ENCODE results near the gene DNAJB12. TPM values are rescaled to one million over a fixed set of nuclear protein-coding genes. Genes with fewer than 3 reads are reported as not detected.
"Not testable (repeated sequence)": the region's sequence is repeated elsewhere in the genome, so short reads cannot be mapped to it uniquely, and the experiment has no call there.

Gene DNAJB12
- total RNA-seq, 2 experiments from 2014 or later = 18.9 to 19.8 TPM

- Mint-ChIP-seq H3K27me3 (peaks cover 5% of the 10 kb centered on the region), H3K9me3 (peaks cover 5% of the 10 kb centered on the region), H3K27ac (peak overlapping the region; percentile 99), H3K4me3 (peak overlapping the region; percentile 57), H3K4me1 (ENCODE audit: low read depth) (peaks cover 73% of the 10 kb centered on the region), H3K36me3 (peaks cover 26% of the 10 kb centered on the region)
- DNase-seq = no peak
- ChIA-PET CTCF (interaction anchor here (0.7 to 8.9 kb wide), 6 partner anchors 9 to 281 kb away, joined by 3 to 100 read pairs (median 3); partner anchors contain the start of gene DDIT4), POLR2A (interaction anchor here (0.6 to 12.2 kb wide), 9 partner anchors 11 to 817 kb away, joined by 3 to 240 read pairs (median 10); partner anchors contain the start of gene DDIT4)
- intact Hi-C loops (cut with micrococcal nuclease) = loop anchor here (5.0 to 10.0 kb wide), 3 partner anchors 223 to 605 kb away; partner anchors contain the start of gene CHST3
Measured at GRCh38 chr10:72330069-72330426, 24.7 kb downstream of the DNAJB12 start.

DNA sequence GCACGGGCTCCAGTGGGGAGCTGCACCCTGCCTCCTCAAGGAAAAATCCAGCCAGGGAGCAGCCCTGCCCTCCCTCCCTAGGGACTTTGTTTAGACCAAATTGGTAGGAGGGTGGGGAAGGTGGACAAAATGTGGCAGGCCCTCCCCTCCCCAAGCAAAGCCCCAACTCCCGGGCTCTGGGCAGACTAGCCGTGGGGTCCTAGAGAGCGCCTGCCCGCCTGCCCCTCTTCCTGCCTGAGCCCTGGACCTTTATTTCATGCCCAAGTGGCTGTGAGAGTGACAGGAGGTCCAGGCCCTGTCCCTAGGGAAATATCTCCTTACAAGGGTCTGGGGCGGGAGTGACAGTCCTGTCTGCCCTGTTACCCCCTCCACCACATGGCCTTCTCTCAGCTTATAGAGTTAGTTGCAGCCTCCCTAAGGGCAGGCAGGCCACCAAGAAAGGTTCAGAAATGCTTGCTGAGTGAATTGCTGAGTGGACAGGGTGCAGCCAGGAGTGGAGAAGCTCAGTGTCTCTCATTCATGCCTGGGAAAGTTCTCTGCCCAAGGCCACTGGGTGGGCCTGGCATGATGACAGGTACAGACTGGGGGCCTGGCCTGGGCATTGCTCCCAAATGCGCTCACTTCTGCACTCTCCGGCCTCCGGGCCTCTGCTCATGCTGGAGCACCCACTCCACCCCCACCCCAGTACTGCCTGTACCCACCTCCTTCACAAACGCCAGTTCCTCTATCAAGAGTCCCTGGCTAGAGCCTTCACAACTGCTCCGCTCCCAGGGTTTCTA lies 25.2 kb downstream of the DNAJB12 start:
- CTCF ChIA-PET = interaction anchor here (0.7 to 8.9 kb wide), 6 partner anchors 9 to 281 kb away, joined by 3 to 100 read pairs (median 4); partner anchors contain the start of gene DDIT4
- Mint-ChIP-seq H3K4me1 (ENCODE audit: low read depth) (peaks cover 73% of the 10 kb centered on the region), H3K36me3 (peaks cover 24% of the 10 kb centered on the region), H3K4me3 (peak overlapping the region; percentile 100), H3K27me3 (peaks cover 5% of the 10 kb centered on the region), H3K27ac (peak overlapping the region; percentile 99), H3K9me3 (peaks cover 5% of the 10 kb centered on the region)
- no peak for DNase-seq
- intact Hi-C loops (cut with micrococcal nuclease) = loop anchor here (5.0 to 10.0 kb wide), 3 partner anchors 222 to 605 kb away; partner anchors contain the start of gene CHST3
- POLR2A ChIA-PET = interaction anchor here (0.6 to 12.2 kb wide), 9 partner anchors 10 to 817 kb away, joined by 3 to 240 read pairs (median 31); partner anchors contain the start of gene DDIT4

GRCh38 chr10:72328829-72329204 lies 25.9 kb downstream of the DNAJB12 start:
- ChIA-PET POLR2A (interaction anchor here (1.0 to 12.2 kb wide), 9 partner anchors 8 to 53 kb away, joined by 4 to 240 read pairs (median 31); partner anchors contain the start of gene DDIT4), CTCF (interaction anchor here (1.1 to 7.2 kb wide), 3 partner anchors 31 to 54 kb away, joined by 3 to 100 read pairs (median 4); partner anchors contain the start of gene DDIT4)
- DNase-seq = peak; percentile 73
- intact Hi-C loops (cut with micrococcal nuclease) = no loop called here
- Mint-ChIP-seq H3K27ac (peak overlapping the region; percentile 99), H3K36me3 (peaks cover 20% of the 10 kb centered on the region), H3K4me3 (peak overlapping the region; percentile 100), H3K27me3 (peaks cover 5% of the 10 kb centered on the region), H3K4me1 (ENCODE audit: low read depth) (peaks cover 72% of the 10 kb centered on the region), H3K9me3 (peaks cover 5% of the 10 kb centered on the region)

DNA sequence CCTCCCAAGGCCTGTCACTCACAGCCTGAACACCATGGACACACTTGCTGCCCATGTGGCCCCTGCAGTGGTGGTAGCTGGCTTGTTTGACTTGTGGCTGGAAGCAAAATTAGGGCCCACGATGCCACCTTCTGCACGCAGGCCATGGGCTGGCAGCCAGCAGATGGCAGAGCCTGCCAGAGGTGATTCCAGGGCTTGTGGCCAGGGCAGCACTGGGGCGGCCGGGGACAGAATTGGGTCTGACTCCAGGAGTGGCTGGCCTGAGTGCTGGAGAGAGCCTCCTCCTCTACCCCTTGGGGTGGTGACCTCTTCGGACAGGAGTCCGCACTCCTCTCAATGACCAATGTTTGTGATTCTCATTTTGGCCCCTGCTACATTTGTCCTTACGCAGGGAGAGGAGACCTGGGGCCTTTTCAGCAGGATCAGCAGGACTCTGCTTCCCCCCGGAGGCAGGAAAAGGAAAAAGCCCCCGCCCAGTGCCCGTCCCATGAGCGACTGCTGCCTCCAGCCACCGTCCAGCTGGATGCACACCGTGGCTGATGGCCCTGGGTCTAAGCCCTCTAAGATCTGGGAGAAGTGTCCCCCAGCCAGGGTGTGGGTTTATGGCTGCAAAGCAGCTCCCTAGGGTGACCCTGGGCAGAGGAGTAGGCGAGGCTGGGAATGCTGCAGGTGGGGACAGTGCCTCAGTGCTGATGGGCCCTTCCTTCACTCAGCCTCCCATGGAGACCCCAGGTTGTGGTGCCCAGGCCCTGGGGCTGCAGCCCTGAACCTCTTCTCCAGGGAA lies 26.5 kb downstream of the DNAJB12 start:
- Mint-ChIP-seq H3K27me3 (peaks cover 5% of the 10 kb centered on the region), H3K36me3 (peaks cover 20% of the 10 kb centered on the region), H3K4me3 (peak overlapping the region; percentile 100), H3K27ac (peak overlapping the region; percentile 99), H3K9me3 (peaks cover 5% of the 10 kb centered on the region), H3K4me1 (ENCODE audit: low read depth) (peaks cover 71% of the 10 kb centered on the region)
- peak; percentile 55 for DNase-seq
- ChIA-PET CTCF (interaction anchor here (1.1 to 7.2 kb wide), 6 partner anchors 9 to 53 kb away, joined by 3 to 100 read pairs (median 6); partner anchors contain the start of gene DDIT4), POLR2A (interaction anchor here (0.6 to 12.2 kb wide), 10 partner anchors 9 to 719 kb away, joined by 3 to 240 read pairs (median 22); partner anchors contain the start of genes ANAPC16, ASCC1 and DDIT4)
- intact Hi-C loops (cut with micrococcal nuclease) = no loop called here

GRCh38 chr10:72326665-72327603 lies 27.8 kb downstream of the DNAJB12 start:
- Mint-ChIP-seq H3K27ac (peak overlapping the region; percentile 99), H3K4me1 (ENCODE audit: low read depth) (peaks cover 73% of the 10 kb centered on the region), H3K4me3 (peak overlapping the region; percentile 100), H3K36me3 (peaks cover 20% of the 10 kb centered on the region)
- ChIA-PET CTCF (interaction anchor here (0.6 to 7.2 kb wide), 22 partner anchors 9 to 279 kb away, joined by 3 to 100 read pairs (median 4); partner anchors contain the start of gene DDIT4), POLR2A (interaction anchor here (0.6 to 12.2 kb wide), 18 partner anchors 9 to 110 kb away, joined by 3 to 240 read pairs (median 6); partner anchors contain the start of genes ANAPC16, ASCC1 and DDIT4)
- H3K9me3 Mint-ChIP-seq; intact Hi-C loops (cut with micrococcal nuclease); H3K27me3 Mint-ChIP-seq: not testable (repeated sequence)
- peak; percentile 93 for DNase-seq

- Mint-ChIP-seq H3K27ac (peak overlapping the region; percentile 42), H3K4me1 (ENCODE audit: low read depth) (peaks cover 71% of the 10 kb centered on the region), H3K36me3 (peaks cover 20% of the 10 kb centered on the region)
- DNase-seq; H3K27me3 Mint-ChIP-seq; intact Hi-C loops (cut with micrococcal nuclease); H3K4me3 Mint-ChIP-seq; H3K9me3 Mint-ChIP-seq: not testable (repeated sequence)
- ChIA-PET POLR2A (interaction anchor here (0.7 to 12.2 kb wide), 11 partner anchors 8 to 109 kb away, joined by 3 to 240 read pairs (median 9); partner anchors contain the start of genes ANAPC16, ASCC1 and DDIT4), CTCF (interaction anchor here (0.6 to 7.2 kb wide), 17 partner anchors 10 to 277 kb away, joined by 3 to 100 read pairs (median 5); partner anchors contain the start of gene DDIT4)
Measured at GRCh38 chr10:72325243-72326175, 29.2 kb downstream of the DNAJB12 start.

GRCh38 chr10:72323771-72324191 lies 30.9 kb downstream of the DNAJB12 start:
- H3K36me3 Mint-ChIP-seq = peaks cover 16% of the 10 kb centered on the region
- H3K9me3 Mint-ChIP-seq = peaks cover 5% of the 10 kb centered on the region
- H3K27ac Mint-ChIP-seq = peak overlapping the region; percentile 100
- H3K4me3 Mint-ChIP-seq = no peak overlapping the region
- DNase-seq = no peak
- intact Hi-C loops (cut with micrococcal nuclease) = no loop called here
- POLR2A ChIA-PET = interaction anchor here (0.7 to 9.4 kb wide), 4 partner anchors 8 to 108 kb away, joined by 3 to 219 read pairs (median 62); partner anchors contain the start of genes ANAPC16, ASCC1 and DDIT4
- H3K4me1 Mint-ChIP-seq (ENCODE audit: low read depth) = peaks cover 69% of the 10 kb centered on the region
- CTCF ChIA-PET = interaction anchor here (6.3 kb wide), 1 partner anchor 10 kb away, joined by 67 read pairs; no protein-coding TSS in a partner anchor
- peaks cover 5% of the 10 kb centered on the region for H3K27me3 Mint-ChIP-seq

GRCh38 chr10:72323108-72323749 lies 31.5 kb downstream of the DNAJB12 start:
- CTCF ChIA-PET = interaction anchor here (1.6 to 6.3 kb wide), 3 partner anchors 11 to 31 kb away, joined by 4 to 67 read pairs (median 15); no protein-coding TSS in a partner anchor
- POLR2A ChIA-PET = interaction anchor here (0.7 to 9.4 kb wide), 6 partner anchors 9 to 107 kb away, joined by 3 to 219 read pairs (median 47); partner anchors contain the start of genes ANAPC16, ASCC1 and DDIT4
- intact Hi-C loops (cut with micrococcal nuclease) = no loop called here
- Mint-ChIP-seq H3K36me3 (peaks cover 17% of the 10 kb centered on the region), H3K4me1 (ENCODE audit: low read depth) (peaks cover 70% of the 10 kb centered on the region), H3K27ac (peak overlapping the region; percentile 100), H3K27me3 (peaks cover 5% of the 10 kb centered on the region), H3K4me3 (no peak overlapping the region), H3K9me3 (peaks cover 5% of the 10 kb centered on the region)
- DNase-seq = no peak

Measured in activated CD4-positive, alpha-beta memory T cell treated with anti-CD3 and anti-CD28 coated beads for 36 hours (primary cell).